ENCODE data around the gene SLC25A36.

- no peak for TF ChIP-seq EZH2 (IDR thresholded peaks at IDR 0.05; ENCODE audit: borderline replicate concordance, insufficient read depth, low read depth, low read length, poor library complexity, severe bottlenecking)
- no peak for TF ChIP-seq CTCF (IDR thresholded peaks at IDR 0.05)
Observed at GRCh38 chr3:140948460-140949249, 7.0 kb downstream of the SLC25A36 start.

Data from B cell (primary cell).